ENCODE data around the gene RANBP1.

GRCh38 chr22:20099099-20099711 lies 16.7 kb upstream of the RANBP1 start:
- no peak for TF ChIP-seq ARNT (IDR thresholded peaks at IDR 0.05)
- no peak for TF ChIP-seq BHLHE40 (IDR thresholded peaks at IDR 0.05; ENCODE audit: borderline replicate concordance)
- TF ChIP-seq SUZ12 (IDR thresholded peaks at IDR 0.05): no peak
- no peak for TF ChIP-seq FOXK2 (IDR thresholded peaks at IDR 0.05)
- TF ChIP-seq L3MBTL2 (conservative IDR thresholded peaks at IDR 0.05): no peak

All from HEK293T (cell line).